GM18517 (cell line): ENCODE data around the gene INPP5A.

Experiments
- ATAC-seq: cut with Tn5 transposase; IDR thresholded peaks from one replicate; pipeline ENCODE4 v1.9.1; 2021; ENCODE audit warnings: mild to moderate bottlenecking, moderate library complexity; ENCODE audit not compliant: unreplicated experiment

Gene INPP5A

GRCh38 chr10:132712291-132712690 lies 174.7 kb downstream of the INPP5A start:
- no peak for ATAC-seq

GRCh38 chr10:132712743-132713142 lies 175.2 kb downstream of the INPP5A start:
- ATAC-seq, result no peak

- ATAC-seq, result no peak
Measured at GRCh38 chr10:132713421-132714095, 176.0 kb downstream of the INPP5A start.

- ATAC-seq, result no peak
Measured at GRCh38 chr10:132714096-132714985, 176.8 kb downstream of the INPP5A start.

- no peak for ATAC-seq
Measured at GRCh38 chr10:132714986-132715775, 177.6 kb downstream of the INPP5A start.

- no peak for ATAC-seq
Measured at GRCh38 chr10:132715776-132716680, 178.4 kb downstream of the INPP5A start.

GRCh38 chr10:132716691-132717490 lies 179.3 kb downstream of the INPP5A start:
- ATAC-seq, result no peak

GRCh38 chr10:132721725-132722124 lies 184.1 kb downstream of the INPP5A start:
- no peak for ATAC-seq

- no peak for ATAC-seq
Measured at GRCh38 chr10:132722394-132723329, 185.1 kb downstream of the INPP5A start.

- no peak for ATAC-seq
Measured at GRCh38 chr10:132723330-132723970, 185.9 kb downstream of the INPP5A start.

- no peak for ATAC-seq
Measured at GRCh38 chr10:132724446-132724845, 186.9 kb downstream of the INPP5A start.

GRCh38 chr10:132725202-132725601 lies 187.6 kb downstream of the INPP5A start:
- ATAC-seq, result no peak

GRCh38 chr10:132726194-132726593 lies 188.6 kb downstream of the INPP5A start:
- no peak for ATAC-seq

- ATAC-seq, result no peak
Measured at GRCh38 chr10:132726951-132727350, 189.4 kb downstream of the INPP5A start.

- no peak for ATAC-seq
Measured at GRCh38 chr10:132727411-132727810, 189.8 kb downstream of the INPP5A start.

- no peak for ATAC-seq
Measured at GRCh38 chr10:132728321-132728720, 190.7 kb downstream of the INPP5A start.

GRCh38 chr10:132728741-132729140 lies 191.2 kb downstream of the INPP5A start:
- ATAC-seq, result no peak
